ENCODE data around the gene SLC5A2.
"Not testable (repeated sequence)": the region's sequence is repeated elsewhere in the genome, so short reads cannot be mapped to it uniquely, and the experiment has no call there.

Gene SLC5A2

DNA sequence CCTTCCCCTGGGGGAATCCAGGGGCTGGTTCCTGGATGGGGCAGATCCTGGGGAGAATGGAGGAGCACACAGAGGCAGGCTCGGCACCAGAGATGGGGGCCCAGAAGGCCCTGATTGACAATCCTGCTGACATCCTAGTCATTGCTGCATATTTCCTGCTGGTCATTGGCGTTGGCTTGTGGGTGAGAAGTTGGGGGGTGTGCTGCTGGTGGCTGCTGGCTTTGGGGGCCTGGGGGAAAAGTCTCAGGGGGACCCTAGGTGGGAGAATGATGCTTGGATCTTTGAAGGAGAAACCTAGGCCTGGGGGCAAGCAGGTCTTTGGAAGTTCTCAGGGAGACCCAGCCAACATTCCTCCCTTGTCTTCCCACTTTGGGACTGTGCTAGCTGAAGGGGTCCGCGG lies at the start of gene SLC5A2:
Gene SLC5A2 (plus strand): TSS at position 43 of the 400 bp plus-strand sequence. CDS start 14 bp downstream, at position 57.
- DNase-seq = no peak

DNA sequence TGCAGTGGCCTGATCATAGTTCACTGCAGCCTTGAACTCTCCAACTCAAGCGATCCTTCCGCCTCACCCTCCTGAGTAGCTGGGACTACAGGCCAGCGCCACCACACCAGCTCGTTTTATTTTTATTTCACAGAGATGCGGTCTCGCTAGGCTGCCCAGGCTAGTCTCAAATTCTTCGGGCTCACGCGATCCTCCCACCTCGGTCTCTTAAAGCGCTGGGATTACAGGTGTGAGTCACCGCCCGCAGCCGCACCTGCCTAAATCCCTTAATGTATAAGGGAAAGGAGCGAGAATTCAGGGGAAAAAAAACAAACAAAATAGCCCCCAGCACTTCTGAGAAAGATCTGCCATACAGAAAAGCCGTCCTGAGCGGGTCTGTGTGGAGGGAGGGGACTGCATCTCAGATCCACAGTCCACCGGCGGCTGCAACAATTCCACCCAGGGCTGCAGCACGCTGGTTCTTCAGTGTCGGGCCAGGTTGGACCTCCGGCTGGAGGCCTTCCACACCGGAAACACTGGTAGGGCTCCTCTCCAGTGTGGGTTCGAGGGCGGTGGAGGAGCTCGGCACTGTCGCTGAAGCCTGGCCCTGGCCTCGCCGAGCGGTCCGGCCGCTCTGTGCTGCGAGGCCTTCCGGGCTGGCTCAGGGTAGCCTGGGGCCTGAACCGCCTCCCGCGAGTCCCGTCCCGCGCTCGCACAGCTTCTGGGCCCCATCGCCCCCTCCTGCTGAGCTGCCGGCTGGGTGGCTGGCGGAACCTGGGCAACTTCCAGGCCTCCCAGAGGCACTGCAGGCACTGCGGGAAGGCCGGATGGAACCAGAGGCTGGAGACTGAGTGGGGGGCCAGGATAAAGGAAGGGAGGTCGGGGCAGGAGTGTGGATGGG lies 47.3 kb upstream of the SLC5A2 start:
- DNase-seq = no peak

DNA sequence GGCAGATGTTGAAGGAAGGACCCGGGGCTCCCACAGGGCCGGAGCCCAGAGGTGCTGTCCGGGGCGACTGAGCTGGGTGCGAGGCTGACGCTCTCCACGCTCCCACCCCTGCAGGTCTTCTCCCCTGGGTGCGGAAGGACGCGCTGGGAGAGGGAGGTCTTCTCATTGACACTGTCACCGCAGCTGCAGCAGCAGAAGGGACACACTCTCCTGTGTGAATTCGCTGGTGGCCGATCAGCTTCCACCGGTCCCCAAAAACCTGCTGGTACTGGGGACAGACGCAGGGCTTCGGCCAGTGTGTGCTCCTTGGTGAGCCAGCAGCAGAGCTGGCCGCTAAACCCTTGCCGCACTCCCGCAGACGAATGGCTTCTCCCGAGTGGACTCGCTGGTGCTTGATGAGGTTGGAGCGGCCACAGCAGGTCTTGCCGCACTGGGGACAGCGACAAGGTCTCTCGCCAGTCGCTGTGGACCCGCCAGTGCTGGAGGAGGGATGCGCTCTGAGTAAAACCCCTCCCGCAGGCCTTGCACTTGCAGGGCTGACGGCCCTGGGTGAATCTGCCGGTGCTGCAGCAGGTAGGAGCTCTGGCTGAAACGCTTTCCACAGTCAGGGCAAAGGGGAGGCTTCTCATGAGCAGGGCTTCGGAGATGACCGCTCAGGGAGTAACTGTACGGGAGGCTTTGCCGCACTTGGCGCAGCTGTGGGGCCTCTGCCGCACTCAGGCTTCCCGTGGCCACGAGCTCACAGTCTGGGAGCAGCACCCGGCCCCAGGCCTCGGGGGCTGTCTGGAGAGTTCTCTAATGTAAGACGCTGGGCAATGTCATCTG lies 46.5 kb upstream of the SLC5A2 start:
- no peak for DNase-seq

DNA sequence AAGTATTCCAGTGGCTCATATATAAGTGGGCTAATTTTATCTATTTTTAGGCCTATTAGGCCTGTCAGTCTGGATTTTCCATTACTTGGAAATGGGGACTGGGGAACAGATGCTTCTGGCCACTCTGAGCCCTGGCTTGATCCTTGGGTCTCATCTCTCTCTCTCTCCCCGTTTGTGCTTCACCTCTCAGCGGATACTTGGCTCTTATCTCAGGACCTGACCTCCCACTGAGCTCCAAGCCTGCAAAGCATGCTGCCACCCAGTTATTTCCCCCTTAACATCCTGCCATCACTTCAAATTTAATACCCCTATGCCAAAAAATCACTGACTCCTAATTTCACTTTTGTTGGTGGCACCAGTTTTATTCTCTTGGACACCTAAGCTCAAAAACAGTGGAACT lies 44.5 kb upstream of the SLC5A2 start:
- no peak for DNase-seq

DNA sequence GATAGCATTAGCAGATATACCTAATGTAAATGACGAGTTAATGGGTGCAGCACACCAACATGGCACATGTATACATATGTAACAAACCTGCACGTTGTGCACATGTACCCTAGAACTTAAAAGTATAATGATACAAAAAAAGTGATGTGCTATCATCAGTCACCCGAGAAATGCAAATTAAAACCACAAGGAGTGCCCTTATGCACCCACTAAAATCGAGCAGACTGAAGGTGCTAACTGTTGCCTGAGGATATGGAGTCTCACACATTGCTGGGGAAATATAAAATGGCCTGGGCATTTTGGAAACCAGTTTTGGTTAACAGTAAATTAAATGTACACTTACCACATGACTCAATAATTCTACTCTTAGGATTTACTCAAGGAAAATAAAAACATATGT lies 43.9 kb upstream of the SLC5A2 start:
- not testable (repeated sequence) for DNase-seq

DNA sequence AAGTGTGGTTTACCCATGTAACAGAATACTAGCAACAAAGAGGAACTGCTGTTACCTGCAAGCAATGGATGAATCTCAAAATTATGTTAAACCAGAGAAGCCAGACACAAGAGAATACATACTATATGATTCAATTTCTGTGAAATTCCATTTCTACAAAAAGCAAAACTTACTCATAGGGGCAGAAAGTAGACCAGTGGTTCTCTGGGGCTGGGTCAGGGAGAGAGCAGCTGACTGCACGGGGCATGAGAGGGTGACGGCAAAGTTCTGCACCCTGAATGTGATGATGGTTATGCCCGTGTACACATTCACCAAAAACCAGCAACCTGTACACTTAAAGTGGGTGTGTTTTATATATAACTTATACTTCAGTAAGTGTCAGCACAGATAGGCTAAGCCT lies 43.4 kb upstream of the SLC5A2 start:
- DNase-seq = no peak

DNA sequence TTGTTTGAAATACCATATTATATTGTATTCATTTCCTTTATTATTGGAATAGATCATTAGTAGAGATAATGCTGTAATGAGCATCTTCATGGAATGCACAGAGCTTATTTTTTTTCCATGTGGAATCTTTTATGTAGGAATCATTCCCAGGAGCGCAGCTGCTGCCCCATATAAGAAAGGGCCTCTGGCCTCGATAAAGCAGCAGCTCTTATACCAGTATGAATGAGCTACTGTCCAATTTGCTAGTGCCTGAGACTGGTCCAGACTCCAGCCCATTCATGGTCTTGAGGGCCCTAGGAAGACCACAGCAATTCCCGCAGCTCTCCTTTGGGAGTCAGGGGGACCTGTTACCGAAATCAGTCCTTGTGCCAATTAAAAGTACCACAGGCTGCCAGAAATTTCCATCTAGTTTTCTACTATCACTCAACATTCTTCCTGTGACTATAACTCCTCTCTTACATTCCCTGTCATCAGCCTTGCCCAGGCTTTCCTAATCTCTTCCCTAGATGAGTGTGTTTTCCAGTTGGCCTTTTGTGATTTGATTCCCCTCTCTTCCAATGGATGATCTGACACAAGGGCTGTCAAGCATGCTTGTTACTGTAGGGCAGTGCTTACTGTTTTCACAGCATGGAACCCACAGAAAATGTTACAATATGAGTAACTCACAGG lies 42.3 kb upstream of the SLC5A2 start:
- no peak for DNase-seq

DNA sequence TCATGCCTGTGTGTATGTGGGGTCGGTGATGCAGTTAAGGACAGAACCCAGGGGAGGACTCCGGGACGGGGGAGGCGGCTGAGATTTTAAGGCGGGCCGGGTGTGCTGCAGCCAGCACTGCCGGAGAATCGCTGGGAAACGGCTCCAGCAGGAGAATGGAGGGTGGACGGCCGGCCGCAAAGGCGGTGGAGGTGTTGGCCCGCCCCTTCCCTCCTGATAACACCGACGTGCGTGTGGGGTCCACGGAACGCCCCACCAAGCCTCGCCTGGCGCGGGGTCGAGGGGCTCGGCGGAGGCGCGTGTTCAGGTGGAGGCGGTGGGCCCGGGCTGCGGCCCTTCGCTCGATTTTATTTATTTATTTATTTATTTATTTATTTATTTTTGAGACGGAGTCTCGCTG lies 41.0 kb upstream of the SLC5A2 start:
- DNase-seq = no peak

DNA sequence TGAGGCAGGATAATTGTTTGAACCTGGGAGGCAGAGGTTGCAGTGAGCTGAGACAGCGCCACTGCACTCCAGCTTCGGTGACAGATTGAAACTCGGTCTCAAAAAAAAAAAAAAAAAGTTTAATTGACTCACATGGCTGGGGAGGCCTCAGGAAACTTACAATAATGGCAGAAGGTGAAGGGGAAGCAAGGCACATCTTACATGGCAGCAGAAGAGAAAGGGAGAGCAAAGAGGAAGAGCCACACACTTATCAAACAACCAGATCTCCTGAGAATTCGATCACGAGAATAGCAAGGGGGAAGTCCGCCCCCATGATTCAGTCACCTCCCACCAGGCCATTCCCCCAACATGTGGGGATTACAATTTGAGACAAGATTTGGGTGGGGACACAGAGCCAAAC lies 37.0 kb upstream of the SLC5A2 start:
- not testable (repeated sequence) for DNase-seq

DNA sequence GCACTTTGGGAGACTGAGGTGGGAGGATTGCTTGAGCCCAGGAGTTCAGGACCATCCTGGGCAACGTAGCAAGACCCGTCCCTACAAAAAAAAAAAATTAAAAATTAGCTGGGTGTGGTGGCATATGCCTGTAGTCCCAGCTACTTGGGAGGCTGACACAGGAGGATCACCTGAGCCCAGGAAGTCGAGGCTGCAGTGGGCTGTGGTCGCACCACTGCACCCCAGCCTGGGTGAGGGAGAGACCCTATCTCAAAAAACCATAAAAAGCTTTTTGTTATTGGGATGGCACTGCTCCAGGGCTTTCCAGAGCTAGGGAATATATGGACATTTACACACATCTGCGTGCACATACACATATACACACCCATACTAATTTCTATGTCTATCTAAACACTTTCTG lies 31.7 kb upstream of the SLC5A2 start:
- no peak for DNase-seq

DNA sequence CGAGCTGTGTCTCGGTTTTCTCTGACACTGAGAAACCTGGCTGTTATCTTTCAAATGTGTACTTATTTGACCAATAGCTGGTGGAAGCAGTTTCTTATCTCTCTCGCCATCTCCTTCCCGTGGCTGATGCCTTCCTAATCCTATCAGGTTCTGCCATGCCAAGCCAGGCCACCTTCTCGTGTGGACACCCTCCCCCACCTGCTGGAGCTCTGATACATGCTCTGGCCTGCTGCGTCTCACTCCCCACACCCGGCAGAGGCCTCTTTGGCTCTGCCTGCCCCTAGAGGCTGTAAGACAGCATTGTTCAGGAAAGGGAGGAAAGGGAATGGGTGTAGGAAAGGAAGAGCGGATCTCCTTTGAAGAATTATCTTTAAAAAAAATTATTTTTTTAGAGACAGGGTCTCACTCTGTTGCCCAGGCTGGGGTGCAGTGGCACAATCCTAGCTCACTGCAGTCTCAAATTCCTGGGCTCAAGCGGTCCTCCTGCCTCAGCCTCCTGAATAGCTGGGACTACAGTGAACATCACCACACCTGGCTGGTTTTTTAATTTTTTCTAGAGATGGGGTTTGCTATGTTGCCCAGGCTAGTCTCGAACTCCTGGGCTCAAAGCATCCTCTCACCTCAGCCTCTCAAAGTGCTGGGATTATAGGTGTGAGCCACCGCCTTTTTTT lies 31.1 kb upstream of the SLC5A2 start:
- DNase-seq = no peak

DNA sequence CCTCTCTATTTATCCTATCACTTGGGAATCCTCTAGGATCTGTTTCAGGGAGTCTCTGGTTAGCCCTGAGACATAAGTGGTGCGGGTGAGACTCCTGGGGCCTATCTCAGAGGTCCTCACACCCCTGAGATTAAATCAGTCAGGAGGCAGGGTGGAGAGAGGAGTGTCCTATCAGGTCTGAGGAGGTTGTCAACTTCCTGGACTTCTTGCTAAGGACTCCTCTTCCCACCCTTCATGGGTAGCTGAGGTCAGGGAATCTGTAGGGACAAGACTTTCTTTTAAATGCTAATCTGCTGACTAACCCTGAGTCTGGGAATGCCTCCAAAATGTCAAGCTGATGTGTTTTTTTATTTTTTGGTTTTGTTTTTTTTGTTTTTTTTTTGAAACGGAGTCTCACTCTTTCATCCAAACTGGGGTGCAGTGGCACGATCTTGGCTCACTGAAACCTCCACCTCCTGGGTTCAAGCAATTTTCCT lies 30.3 kb upstream of the SLC5A2 start:
- DNase-seq = no peak

DNA sequence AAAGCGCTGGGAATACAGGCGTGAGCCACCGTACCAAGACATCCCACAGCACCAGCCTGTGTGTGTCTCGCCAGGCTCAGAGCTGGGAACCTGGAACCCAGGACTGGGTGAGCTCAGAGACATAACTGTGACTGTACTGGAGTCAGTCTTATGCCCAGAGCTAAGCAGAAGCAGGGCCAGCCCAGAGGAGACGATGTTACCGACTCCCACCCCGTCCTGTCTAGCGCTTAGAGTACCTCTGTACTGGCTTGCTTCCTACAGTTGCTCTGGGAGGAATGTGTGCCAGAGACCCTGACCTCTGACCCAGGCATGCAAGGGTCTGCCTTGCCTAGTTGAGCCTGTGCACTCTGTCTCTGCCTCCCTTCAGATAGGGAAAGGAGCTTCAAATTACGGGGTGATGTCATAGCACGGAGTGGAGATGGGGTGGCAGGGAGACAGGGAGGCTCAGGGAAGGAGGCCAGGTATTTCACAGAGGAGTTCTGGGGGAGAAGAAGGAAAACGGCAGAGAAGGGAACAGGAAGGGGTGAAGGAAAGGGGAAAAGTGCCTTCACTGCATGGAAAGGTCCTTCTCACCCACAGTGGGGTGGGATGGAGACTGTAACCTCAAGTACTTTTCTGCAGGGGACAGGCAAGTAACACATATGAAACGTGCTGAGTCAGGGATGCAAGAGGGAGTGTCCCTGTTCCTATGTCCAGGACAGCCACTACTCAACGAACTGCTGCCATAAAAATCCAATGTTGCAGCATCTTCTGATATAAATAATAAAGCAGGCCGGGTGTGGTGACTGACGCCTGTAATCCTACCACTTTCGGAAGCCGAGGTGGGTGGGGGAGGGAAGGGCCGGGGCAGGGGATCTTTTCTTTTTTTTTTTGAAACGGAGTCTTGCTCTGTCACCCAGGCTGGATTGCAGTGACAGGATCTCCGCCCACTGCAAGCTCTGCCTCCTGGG lies 29.4 kb upstream of the SLC5A2 start:
- no peak for DNase-seq

DNA sequence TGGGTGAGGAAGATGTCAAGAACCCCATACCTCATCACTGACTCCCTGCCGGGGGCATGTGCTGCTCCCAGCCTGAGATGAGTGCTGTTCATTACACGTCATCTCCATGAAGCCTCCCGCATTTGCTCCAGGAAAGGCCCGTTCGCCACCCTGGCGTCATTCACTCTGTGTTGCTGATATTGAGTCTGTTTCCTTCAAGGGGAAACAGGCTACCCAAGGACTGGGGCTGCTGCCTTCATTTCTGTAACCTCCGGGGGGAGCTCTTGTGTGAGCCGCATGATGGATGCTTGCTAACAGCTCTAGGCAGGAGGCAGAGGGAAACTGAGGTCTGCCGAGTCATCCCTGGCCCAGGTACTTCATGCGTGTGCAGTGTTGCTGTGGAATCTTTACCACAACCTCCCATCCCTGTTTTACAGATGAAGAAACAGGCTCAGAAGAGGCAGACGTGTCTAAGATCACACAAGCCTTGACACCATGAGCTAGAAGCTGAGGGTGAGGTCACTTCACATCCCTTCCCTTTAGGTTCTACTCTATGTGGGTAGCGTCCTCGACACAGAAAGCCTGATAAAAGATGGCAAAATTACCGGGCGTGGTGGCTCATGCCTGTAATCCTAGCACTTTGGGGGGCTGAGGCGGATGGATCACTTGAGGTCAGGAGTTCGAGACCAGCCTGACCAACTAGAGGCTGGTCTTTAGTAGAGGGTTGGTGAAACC lies 27.2 kb upstream of the SLC5A2 start:
- no peak for DNase-seq

DNA sequence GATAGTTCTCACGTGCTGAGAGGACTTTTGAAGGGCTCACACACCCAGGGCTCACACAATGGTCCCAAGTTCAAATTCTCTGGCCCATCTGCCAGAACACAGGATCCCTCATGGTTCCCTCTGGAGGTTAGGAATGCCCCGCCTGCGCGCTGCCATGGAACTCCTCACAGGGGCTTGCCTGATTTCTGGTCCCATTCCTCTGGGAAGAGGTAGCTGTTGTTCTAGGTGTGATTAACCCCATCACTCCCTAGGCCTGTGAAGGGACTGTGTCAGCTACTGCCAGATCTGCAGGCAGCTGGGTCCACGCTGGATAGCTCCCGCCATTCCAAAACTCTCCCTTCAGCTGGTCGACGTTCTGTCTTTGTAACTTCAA lies 25.9 kb upstream of the SLC5A2 start:
- no peak for DNase-seq

DNA sequence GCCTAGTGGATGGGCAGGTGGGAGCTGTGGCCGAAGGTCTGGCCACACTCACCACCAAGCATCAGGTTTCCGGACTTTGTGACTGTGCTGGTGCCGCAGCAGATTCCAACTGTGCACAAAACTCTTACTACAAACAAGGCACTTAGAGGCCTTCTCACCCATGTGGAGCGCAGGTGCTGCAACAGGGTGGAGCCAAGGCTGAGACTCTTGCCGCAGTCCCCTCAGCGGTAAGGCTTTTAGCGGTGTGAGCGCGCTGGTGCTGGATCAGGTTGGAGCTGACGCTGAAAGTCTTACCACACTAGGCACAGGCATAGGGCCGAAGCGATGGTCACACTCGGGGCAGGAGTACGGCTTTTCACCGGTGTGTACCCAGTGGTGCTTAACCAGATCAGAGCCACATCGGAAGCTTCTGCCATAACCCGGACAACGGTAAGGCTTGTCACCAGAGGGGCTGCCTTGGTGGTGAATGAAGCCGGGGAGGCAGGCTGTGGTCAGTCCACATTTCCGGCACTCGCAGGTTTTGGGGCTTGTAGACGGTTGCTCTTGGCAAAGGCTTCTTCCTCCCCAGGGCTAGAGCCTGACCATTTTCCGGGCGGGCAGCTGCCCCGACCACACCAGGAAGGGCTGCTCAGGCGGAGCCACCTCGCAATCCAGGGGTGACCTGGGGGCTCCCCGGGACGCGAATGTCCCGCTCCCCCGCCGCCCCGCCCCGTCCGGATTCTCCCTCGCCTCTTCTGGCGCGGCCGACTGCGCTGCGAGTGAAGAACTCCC lies 24.7 kb upstream of the SLC5A2 start:
- DNase-seq = peak in 1 of 2 donors; percentile 32

DNA sequence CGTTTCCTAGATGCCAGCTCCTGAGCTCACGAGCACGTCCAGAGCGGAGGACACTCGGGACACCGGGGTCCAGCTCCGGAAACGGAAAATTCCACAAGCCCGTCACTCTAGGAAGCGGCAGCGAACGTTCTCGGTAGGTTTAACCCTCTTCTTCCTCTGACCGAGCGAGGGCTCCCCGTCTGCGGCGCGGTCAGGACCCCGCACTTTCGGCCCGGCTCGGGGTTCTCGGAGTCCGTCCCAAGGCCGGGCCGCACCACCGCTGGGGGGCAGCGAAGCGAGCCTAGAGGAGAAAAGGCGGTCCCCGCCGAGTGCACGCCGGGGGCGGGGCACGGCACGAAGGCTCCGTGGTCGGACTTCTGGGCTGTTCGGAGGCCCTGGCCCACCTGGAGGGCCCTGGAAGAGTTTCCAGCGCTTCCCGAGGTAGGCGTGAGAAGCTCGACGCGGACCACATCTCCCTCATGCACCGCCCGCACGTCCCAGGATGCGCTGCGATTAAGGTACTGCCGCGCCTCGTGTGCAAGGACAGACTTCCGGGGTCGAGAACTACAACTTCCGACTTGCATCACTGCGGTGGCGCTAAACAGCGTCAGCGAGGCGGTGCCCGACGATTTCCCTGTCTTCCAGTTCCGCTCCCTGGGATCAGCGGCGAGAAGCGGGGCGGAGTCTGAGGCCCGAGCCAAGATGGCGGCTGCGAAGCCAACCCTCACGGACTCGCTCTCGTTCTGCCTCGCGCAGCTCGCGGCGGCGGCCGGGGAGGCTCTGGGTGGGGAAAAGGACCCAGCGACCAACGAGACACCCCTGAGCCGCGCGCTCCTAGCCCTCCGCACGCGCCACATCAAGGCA lies 23.9 kb upstream of the SLC5A2 start, which contains the start of gene ARMC5:
Gene ARMC5 (plus strand): TSS at position 658 of the 843 bp plus-strand sequence. CDS start 24 bp downstream, at position 682.
- peak; percentile 90 to 92 for DNase-seq

DNA sequence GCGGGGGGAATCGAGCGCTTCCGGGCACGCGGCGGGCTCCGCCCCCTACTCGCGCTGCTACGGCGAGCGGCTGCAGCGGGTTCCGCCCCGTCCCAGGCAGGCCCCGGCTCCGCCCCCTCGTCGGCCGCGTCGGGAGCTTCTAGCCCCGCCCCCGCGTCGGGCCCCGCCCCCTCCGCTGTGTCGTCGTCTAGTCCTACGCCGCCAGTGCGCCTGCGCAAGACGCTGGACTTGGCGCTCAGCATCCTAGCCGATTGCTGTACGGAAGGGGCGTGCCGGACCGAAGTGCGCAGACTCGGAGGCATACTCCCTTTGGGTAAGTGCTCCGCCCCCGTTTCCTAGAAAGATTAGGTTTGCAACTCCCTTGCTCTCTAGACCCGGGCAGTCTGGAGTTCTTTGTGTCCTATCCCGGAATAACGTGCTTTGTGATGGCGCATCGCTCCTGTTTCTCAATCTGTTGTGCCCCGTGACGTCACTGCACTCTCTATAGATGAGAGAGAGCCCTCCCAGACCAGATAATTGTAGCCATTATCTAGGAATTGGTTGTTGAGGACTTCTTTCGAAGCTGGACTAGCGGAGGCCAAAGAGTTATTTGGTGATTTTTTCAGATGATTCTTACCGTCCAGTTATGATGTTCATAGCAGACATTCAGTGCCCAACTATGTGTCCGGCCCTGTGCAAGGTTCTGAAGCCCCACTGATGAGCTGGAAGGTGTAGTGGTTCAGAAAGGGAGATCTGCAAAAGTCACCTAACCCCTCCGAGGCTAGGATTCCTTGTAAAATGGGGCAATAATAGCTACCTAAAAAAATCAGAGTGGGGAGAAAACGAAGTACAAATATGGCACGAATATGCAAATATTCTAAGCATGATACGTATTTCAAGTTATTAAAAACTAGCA lies 23.0 kb upstream of the SLC5A2 start:
- DNase-seq = peak; percentile 100

All from stimulated activated CD4-positive, alpha-beta T cell treated with anti-CD3 and anti-CD28 coated beads, Interleukin-2, amount 100 ng/mL, for 48 hours (primary cell).